HL-60/S4 treated with retinoic acid at 250 ng/mL for 4 days and 3 days (cell line): ENCODE measurements around the gene HOXA7.

Experiments used
- in situ Hi-C: fragments of 300-500 bp; cut with MboI; formaldehyde crosslinking; loops from 2 replicates; pipeline ENCODE4 v1.7.0; 2022; ENCODE audit warnings: low sequenced_read_pairs

Gene HOXA7

DNA sequence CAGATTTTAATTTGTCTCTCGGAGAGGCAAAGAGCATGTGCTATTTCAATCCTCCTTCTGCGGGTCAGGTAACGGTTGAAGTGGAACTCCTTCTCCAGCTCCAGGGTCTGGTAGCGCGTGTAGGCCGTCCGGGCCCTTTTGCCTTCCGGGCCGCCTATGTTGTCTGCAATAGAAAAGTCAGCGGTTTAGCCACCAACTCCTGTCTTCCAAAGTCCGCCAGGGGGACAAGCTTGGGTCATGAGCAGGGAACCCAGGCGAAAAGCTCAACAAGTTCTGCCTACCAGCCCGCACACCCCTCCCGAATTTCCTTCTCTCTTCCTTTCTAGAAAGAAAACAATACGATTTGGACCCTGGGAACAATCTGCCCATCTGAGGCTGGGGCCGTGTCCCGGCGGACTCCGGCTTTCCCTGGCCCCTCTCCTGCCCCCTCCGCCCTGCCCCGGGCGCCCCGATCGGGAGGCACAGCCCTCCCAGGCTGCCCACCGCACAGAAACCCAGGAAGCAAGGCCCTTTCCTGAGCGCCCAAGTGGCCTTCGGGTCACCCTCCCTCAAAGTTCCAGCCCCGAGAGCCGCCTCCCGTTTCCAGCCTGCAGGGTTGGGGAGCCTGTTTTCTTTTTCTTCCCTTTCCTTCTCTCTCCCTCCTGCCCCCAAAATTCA is 14.4 kb downstream of the HOXA7 start:
- in situ Hi-C loops = no loop called here

- in situ Hi-C loops = no loop called here
Measured at GRCh38 chr7:27141137-27141922, 15.1 kb downstream of the HOXA7 start.

DNA sequence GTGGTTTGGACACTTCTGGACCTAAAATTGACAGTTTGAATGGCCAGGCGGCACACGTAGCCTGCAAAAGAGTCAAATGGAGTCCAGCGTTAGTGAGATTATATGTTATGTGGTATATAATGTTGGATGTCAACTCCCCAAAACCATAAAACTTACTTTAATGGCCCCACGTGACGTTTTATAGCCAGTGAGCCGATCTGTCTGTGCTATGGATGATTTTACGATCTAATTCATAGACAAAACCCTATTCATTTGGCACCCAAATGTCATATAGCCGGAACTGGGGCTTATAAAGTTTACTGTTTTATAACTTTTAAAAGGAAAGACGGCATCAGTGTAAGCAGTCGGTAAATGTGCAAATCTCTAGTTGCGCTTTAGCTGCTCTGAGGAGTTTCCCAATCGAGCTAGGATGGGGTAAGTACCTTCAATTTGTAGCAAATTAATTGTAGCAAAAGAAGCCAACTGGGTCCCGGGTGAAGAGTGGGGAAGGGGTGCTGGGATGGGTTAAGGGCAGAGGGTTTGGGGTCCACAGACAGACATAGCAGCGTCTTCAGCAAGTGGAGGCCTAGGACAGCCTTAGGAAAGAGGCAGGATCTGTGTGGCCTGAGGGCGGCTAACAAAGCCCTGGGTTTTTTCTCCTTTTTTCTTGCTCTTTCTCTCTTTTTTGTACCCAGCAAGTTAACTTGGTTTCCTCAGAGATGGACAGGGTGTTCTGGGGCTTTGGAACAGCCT is 16.2 kb downstream of the HOXA7 start:
- in situ Hi-C loops = no loop called here

- in situ Hi-C loops = no loop called here
Measured at GRCh38 chr7:27139334-27140125, 16.9 kb downstream of the HOXA7 start.

GRCh38 chr7:27138985-27139333 is 17.5 kb downstream of the HOXA7 start:
- in situ Hi-C loops = no loop called here

- in situ Hi-C loops = no loop called here
Measured at GRCh38 chr7:27138472-27138871, 18.0 kb downstream of the HOXA7 start.

DNA sequence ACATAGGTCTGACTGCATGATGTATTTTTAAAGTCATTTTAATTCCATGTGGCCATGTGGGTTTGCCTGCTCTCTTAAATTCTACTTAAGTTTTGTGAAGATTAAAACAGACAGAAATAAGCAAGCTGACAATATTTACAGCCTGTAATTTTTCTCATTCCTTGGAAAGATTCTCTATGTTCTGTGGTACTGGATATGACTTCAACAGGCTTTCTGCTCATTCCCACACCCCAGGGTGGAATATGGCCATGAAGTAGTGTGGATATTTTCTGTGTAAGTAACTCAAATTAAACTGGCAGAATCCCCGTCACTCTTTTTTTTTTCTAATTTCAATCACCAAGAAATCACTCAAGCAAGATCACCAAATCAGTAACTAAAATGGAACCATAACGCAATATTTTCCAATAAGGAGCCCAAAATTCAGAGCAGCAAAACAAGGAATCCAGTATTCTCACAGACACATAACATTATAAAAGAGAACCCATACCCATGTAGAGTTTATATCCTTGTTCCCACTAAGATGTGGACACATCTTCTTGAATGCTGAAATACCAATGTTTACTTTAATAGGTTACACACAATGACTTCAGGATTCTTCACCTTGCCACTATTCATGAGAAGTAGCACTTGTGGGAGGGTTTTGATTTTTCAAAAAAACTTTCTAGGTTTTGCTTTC is 18.7 kb downstream of the HOXA7 start:
- in situ Hi-C loops = no loop called here

GRCh38 chr7:27134392-27134791 is 22.1 kb downstream of the HOXA7 start:
- in situ Hi-C loops = no loop called here

- in situ Hi-C loops = no loop called here
Measured at GRCh38 chr7:27133409-27134231, 22.9 kb downstream of the HOXA7 start.

DNA sequence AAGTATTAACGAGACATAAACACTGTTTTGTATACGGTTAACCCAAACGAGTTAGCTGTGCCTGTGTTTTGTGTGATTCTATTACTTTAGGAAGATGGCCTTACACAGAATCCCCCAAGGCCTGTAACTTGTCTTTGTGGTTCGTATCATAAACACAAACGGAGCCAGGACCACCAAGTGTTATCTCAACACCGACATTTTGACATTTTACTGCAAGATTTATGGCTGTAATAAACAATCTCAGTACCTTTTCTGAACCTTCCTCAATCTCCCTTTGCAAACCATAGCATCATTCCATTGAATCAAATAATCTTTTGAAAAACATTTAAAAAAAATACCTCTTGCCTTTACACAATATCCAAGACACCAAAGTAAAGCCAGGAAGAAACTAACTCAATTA is 23.5 kb downstream of the HOXA7 start:
- in situ Hi-C loops = no loop called here

DNA sequence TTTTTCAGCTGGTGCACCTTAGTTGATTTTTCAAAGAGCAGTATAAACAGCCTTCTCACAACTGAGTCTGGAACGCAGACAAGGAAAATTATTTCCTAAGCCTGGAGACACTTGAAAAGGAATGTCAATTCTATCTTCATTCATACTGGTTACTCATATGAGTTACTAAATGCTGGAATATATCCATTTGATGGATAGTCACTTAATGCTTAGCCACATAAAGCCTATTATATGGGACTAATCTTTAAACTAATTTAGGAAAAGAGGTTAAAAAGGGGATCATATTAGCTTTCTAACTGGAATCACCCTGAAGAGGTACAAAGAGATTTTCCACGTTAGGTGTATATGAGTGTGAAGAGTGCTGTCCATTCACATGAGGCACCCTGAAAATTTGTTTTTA is 24.3 kb downstream of the HOXA7 start:
- in situ Hi-C loops = no loop called here

DNA sequence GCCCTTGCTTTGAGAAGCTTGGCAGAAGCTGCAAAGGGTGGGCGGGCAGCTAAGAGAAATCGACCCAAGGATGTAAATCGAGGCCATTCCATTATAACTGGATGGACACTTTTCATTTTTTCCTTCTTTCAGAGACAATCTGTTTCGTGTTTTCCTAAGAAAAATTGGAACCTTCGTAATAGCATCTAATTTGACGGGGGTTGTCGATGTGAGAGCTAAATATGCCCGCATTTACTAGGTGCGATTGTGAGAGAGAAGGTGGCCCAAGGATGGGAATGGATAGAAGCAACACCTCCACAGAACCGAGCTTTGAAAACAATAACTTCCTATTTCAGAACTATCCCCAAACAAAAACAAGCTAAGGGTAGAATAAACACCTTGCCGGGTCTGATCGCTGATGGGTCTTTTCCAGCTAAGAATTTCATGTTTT is 25.1 kb downstream of the HOXA7 start:
- in situ Hi-C loops = no loop called here

GRCh38 chr7:27130540-27131389 is 25.7 kb downstream of the HOXA7 start, which contains the start of gene HOXA4:
Gene HOXA4, minus strand, starts transcription at chr7:27130757. Its CDS starts 24 bp downstream, at chr7:27130733.
- in situ Hi-C loops = no loop called here

DNA sequence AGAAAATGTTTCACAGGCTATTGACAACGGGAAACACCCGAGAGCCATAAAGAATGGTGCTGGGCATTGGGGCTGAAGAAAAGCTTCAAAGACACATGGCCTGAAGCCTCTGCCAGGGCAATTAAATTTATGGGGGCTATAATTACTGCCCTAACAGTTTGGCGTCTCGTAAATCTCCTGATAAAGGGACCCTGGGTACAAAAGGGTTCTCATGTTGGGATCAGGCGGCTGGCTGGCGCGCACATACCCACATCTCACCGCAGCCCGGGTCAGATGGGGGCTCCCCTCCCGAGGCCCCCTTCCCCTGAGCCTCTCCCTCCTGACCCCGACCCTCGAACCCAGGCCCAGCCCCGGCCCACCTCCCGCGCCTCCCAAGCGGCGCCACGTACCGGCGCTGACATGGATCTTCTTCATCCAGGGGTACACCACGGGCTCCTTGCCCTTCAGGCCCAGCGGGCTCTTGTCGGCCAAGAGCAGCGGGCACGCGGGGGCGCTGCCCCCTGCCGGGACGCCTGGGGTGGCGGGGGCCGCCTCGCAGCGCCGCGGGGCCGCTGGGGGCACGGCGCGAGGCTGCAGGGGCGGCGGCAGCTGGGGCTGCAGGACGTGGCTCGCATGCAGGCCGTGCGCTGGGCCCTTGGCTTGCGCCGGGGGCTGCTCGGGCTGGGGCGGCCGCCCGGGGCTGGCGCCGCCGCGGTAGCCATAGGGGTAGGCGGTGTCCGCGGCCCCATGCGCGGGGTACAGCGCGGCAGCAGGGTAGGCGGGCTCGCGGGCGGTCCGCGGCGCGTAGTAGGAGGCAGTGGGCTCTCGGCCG is 26.5 kb downstream of the HOXA7 start:
- in situ Hi-C loops = no loop called here

DNA sequence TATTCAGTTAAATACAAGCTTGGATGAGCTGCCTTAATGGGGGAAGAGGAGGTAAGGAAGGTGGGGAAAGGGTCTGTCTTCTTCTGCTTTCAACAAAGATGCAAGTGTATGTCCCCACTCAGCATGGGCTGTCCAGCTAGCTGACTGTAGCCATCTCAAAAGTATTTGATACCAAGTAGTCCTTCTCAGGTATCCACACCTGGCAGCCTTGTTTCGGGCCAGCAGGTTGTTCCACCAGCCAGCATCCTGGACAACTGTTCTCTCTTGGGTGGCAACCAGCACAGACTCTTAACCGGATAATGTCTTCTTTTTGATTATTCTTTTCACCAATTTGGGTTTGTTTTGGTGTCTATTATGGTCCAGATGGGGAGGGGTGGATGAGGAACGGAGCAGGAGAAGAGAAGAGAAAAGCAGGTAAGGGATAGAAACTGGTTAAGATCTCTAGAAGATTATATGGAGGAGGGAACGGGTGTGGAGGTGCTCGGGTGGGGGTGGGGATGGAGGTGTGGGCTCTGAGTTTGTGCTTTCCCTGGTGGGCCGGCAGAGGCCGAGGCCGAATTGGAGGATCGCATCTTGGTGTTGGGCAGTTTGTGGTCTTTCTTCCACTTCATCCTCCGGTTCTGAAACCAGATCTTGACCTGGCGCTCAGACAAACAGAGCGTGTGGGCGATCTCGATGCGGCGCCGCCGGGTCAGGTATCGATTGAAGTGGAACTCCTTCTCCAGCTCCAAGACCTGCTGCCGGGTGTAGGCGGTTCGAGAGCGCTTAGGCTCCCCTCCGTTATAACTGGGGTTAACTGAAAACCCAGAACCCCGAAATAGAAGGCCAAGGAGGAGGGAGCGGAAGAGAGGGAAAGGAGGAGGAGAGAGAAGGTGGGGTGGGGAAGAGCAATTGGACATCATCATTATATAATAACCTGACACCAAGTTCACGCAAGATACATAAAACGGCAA is 27.4 kb downstream of the HOXA7 start:
- in situ Hi-C loops = no loop called here

DNA sequence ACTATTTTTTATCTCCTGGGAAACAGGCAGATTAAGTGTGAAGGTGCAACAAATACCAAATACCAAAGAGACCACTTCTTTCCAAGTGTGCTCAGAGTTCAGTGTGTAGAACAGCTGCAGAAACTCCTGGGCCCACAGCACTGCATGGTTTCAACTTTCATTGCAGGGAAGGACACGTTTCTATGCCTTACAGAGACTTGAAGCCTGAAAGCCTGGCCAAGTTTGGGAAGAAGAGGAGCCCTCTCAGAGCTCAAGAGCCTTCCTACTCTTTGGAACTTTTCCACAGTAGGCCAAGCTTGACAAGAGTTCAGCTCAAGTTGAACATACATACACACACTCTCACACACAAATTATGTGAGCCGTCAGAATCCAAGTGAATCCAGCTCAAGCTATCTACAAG is 28.4 kb downstream of the HOXA7 start:
- in situ Hi-C loops = no loop called here
